ENCODE measurements around the gene SMAD9. TPM values are rescaled to one million over a fixed set of nuclear protein-coding genes. Genes with fewer than 3 reads are reported as not detected.

Gene SMAD9
- total and polyA plus RNA-seq, 4 donors = 2.5 to 35.0 (median 6.2) TPM

DNA sequence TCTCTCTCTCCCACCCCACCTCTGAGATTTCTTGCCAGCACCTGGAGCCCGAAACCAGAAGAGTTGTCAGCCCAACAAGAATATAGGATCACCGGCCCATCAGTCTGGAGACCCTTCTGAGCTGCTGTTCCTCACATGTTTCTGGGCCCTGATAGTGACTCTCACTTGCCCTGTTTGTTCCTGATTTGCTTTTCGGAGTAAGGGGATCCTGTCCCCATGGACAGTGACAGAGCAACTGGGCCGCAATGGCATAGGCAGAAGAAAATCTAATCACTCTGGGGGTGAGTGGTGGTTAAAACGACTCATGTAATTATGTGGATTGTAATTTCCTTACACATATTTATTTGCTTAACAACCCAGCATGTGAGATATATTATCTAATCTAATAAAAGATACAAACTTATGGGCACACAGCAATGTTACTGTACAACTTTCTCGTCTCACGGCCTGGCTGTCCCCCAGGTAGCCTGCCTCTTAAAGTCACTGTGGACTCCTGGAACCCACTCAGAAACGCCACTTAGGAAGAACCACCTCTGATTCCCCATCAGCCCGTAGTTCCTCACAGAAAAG, 663 bp upstream of the SMAD9 start:
- DNase-seq = peak in 2 of 3 donors; percentile 33 to 50
- TF ChIP-seq CTCF (IDR thresholded peaks at IDR 0.05; ENCODE audit: control extremely low read depth, extremely low read depth) = no peak
- no peaks in the 10 kb centered on the region for H3K9me3 ChIP-seq (ENCODE audit: control insufficient read depth in 4 of 4, insufficient read depth in 3 of 4, low read length in 3 of 4)
- H3K27ac ChIP-seq (ENCODE audit: low read depth in 1 of 2, low read length in 1 of 2) = peak overlapping the region in 1 of 2 donors; percentile 21
- peaks cover 0 to 40% (median 4%) of the 10 kb centered on the region in 5 donors for H3K4me1 ChIP-seq (ENCODE audit: control insufficient read depth in 5 of 5, insufficient read depth in 5 of 5, low read length in 5 of 5)
- no peak for ATAC-seq (ENCODE audit: insufficient read depth, low FRiP score)
- peak overlapping the region in 1 of 2 donors; percentile 28 for H3K9ac ChIP-seq (ENCODE audit: insufficient read depth in 1 of 2, low read length in 2 of 2)
- no peak overlapping the region for H3K4me3 ChIP-seq
- no peaks in the 10 kb centered on the region for H3K27me3 ChIP-seq (ENCODE audit: control insufficient read depth in 3 of 3, insufficient read depth in 3 of 3, low read length in 2 of 3)
- 69 to 72% methylated on average over 9 of the region's 9 CpGs for WGBS, 2 donors
- no peaks in the 10 kb centered on the region for H3K36me3 ChIP-seq (ENCODE audit: control insufficient read depth in 4 of 4, insufficient read depth in 4 of 4, low read length in 4 of 4)

DNA sequence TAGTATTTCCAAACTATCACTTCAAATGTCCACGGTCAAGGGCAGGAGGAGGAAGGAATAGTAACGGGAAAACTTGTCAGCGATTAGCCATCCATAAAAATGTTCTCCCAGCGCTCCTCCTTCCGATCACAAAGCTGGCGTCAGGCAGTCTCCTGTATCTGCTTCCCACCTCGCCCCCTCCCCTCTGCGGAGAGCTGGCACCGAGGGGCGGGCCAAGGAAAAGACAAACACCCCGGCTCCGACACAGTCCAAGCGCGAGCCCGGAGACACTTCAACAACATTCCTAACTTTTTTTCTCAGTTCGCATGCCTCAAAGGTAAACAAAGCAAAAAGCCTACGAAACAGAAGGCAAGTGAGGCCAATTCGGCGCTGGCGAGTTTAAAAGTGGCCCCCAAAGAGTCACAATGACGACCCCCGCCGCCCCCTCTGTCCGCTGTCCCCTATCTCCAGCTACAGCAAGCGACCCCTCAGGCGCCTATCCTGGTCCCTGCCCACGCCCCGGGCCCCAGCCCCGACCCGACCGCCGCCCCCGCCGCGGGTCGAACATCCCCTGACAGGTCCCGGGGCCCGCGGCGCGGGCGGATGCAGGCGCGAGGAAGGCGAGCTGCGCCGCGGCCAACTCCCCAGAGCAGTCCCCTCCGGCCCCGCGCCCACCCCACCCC, 736 bp downstream of the SMAD9 start:
- Histone ChIP-seq H3K4me1 (ENCODE audit: control insufficient read depth in 5 of 5, insufficient read depth in 5 of 5, low read length in 5 of 5) (peaks cover 2 to 44% (median 4%) of the 10 kb centered on the region in 5 donors), H3K4me3 (peak overlapping the region; percentile 64), H3K27me3 (ENCODE audit: control insufficient read depth in 3 of 3, insufficient read depth in 3 of 3, low read length in 2 of 3) (no peaks in the 10 kb centered on the region), H3K9ac (ENCODE audit: insufficient read depth in 1 of 2, low read length in 2 of 2) (peak overlapping the region; percentile 66 to 92), H3K9me3 (ENCODE audit: control insufficient read depth in 4 of 4, insufficient read depth in 3 of 4, low read length in 3 of 4) (no peaks in the 10 kb centered on the region), H3K36me3 (ENCODE audit: control insufficient read depth in 4 of 4, insufficient read depth in 4 of 4, low read length in 4 of 4) (no peaks in the 10 kb centered on the region), H3K27ac (ENCODE audit: low read depth in 1 of 2, low read length in 1 of 2) (peak overlapping the region; percentile 34 to 51)
- peak; percentile 69 for ATAC-seq (ENCODE audit: insufficient read depth, low FRiP score)
- peak; percentile 82 to 85 (median 84) for DNase-seq
- 1% methylated on average over 49 to 51 of the region's 51 CpGs for WGBS, 2 donors
- TF ChIP-seq CTCF (IDR thresholded peaks at IDR 0.05; ENCODE audit: control extremely low read depth, extremely low read depth) = no peak

DNA sequence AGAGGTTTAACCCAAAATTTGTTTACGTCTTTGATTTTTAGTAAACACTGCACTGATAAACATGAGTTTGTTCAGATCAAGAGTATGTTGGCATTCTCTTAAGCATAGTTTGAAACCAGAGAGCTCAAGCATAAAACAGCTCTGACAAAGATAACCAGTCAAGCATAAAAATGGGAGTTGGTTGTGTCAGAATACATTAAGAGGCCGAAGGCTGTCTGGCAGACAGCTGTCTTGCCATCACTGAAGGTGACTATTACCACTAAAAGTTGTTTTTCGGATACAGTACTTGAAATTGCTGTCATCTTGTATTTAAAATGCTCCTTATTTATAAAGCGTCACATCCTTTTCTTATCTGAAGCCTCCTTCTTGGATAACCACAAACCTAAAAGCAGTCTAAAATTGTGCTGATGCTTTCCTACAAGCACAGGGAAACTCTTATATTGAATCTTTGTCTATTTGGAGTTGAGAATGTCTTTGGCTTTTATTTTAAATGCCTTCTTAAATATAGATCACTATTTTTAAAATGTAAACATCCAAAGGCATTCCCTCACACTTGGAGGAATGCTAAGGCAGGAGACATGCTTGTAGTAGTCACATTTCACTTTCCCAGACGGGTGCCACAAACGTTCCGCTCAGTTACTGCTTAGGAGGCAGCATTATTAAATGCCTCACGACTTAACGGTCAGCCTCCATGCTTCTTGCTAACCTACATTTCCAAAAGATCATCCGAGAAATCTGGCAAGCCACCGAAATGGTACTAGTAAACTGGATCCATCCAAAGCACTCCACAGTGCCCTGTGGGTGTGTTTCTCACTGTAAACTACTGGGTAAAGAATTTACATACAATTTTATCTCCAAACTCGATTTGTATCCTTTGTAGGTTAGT, 1.5 kb downstream of the SMAD9 start:
- Histone ChIP-seq H3K27ac (ENCODE audit: low read depth in 1 of 2, low read length in 1 of 2) (peak overlapping the region in 1 of 2 donors; percentile 52), H3K9me3 (ENCODE audit: control insufficient read depth in 4 of 4, insufficient read depth in 3 of 4, low read length in 3 of 4) (no peaks in the 10 kb centered on the region), H3K4me3 (peak overlapping the region; percentile 64), H3K9ac (ENCODE audit: insufficient read depth in 1 of 2, low read length in 2 of 2) (peak overlapping the region in 1 of 2 donors; percentile 92), H3K4me1 (ENCODE audit: control insufficient read depth in 5 of 5, insufficient read depth in 5 of 5, low read length in 5 of 5) (peaks cover 3 to 44% (median 4%) of the 10 kb centered on the region in 5 donors), H3K27me3 (ENCODE audit: control insufficient read depth in 3 of 3, insufficient read depth in 3 of 3, low read length in 2 of 3) (no peaks in the 10 kb centered on the region), H3K36me3 (ENCODE audit: control insufficient read depth in 4 of 4, insufficient read depth in 4 of 4, low read length in 4 of 4) (no peaks in the 10 kb centered on the region)
- peak; percentile 45 to 73 (median 68) for DNase-seq
- ATAC-seq (ENCODE audit: insufficient read depth, low FRiP score) = peak; percentile 3
- no peak for TF ChIP-seq CTCF (IDR thresholded peaks at IDR 0.05; ENCODE audit: control extremely low read depth, extremely low read depth)
- 32 to 40% methylated on average over 12 of the region's 12 CpGs for WGBS, 2 donors

Measured in lung (tissue), 12 donors.